Keratinocyte (primary cell): ENCODE results near the gene BEAN1. TPM values are rescaled to one million over a fixed set of nuclear protein-coding genes. Genes with fewer than 3 reads are reported as not detected.

ENCODE experiments used
- DNase-seq: peaks from one replicate; pipeline ENCODE4 v3.0.0-alpha.2; 2011; ENCODE audit warnings: low read depth, missing footprints, low spot score
- FAIRE-seq: peaks from 2 replicates; lab custom pipeline; 2011; peaks lifted over from hg19 to GRCh38; lab: Jason Lieb, UNC
- H2AFZ ChIP-seq: 2 replicates; pipeline ENCODE4 v1.6.0; 2012; ENCODE audit warnings: low read length, control low read depth, inconsistent platforms; ENCODE audit not compliant: control insufficient read depth
- H3K27ac ChIP-seq: 2 replicates; pipeline ENCODE4 v1.5.1; 2011; ENCODE audit warnings: low read length; ENCODE audit not compliant: control insufficient read depth, insufficient read depth
- H3K27me3 ChIP-seq: 3 replicates; pipeline ENCODE4 v1.6.0; 2011; ENCODE audit warnings: low read length; ENCODE audit not compliant: control insufficient read depth, insufficient read depth; ENCODE audit errors: extremely low read depth
- H3K36me3 ChIP-seq, 2 experiments: 2 replicates in 1 of 2; 3 replicates in 1 of 2; pipeline ENCODE4 v1.5.1; 2011; ENCODE audit warnings: low read length in 2 of 2, mild to moderate bottlenecking in 1 of 2; ENCODE audit not compliant: control insufficient read depth in 2 of 2, insufficient read depth in 2 of 2; ENCODE audit errors: extremely low read depth in 1 of 2
- H3K4me1 ChIP-seq: 3 replicates; pipeline ENCODE4 v1.5.1; 2011; ENCODE audit warnings: low read length; ENCODE audit not compliant: control insufficient read depth, insufficient read depth; ENCODE audit errors: extremely low read depth
- H3K4me2 ChIP-seq: 3 replicates; pipeline ENCODE4 v1.6.0; 2011; ENCODE audit warnings: low read depth, low read length; ENCODE audit not compliant: control insufficient read depth, insufficient read depth; ENCODE audit errors: extremely low read depth
- H3K4me3 ChIP-seq, 3 experiments: fragments of 200-600 bp in 1 of 3; sonication (generic) in 1 of 3; 2 replicates in 2 of 3; 3 replicates in 1 of 3; pipeline ENCODE4 v1.5.1; 2011 to 2016; ENCODE audit warnings: low read length in 3 of 3, mild to moderate bottlenecking in 3 of 3, control low read depth in 2 of 3, inconsistent platforms in 1 of 3, low read depth in 1 of 3, mixed read lengths in 1 of 3, mixed run types in 1 of 3, moderate library complexity in 1 of 3; ENCODE audit not compliant: control insufficient read depth in 2 of 3, insufficient read depth in 2 of 3; ENCODE audit errors: extremely low read depth in 1 of 3
- H3K79me2 ChIP-seq: 2 replicates; pipeline ENCODE4 v1.6.0; 2012; ENCODE audit warnings: low read length; ENCODE audit not compliant: control insufficient read depth, insufficient read depth
- H3K9ac ChIP-seq: 3 replicates; pipeline ENCODE4 v1.6.0; 2011; ENCODE audit warnings: low read length; ENCODE audit not compliant: control insufficient read depth, insufficient read depth; ENCODE audit errors: extremely low read depth
- H3K9me1 ChIP-seq: 3 replicates; pipeline ENCODE4 v1.6.0; 2011; ENCODE audit warnings: low read length; ENCODE audit not compliant: control insufficient read depth, insufficient read depth; ENCODE audit errors: extremely low read depth
- H3K9me3 ChIP-seq: 2 replicates; pipeline ENCODE4 v1.5.1; 2012; ENCODE audit warnings: low read depth, low read length; ENCODE audit not compliant: control insufficient read depth
- H4K20me1 ChIP-seq: 3 replicates; pipeline ENCODE4 v1.6.0; 2011; ENCODE audit warnings: low read length; ENCODE audit not compliant: control insufficient read depth, insufficient read depth; ENCODE audit errors: extremely low read depth
- CTCF ChIP-seq, 3 experiments: IDR thresholded peaks in 1 of 3; conservative IDR thresholded peaks in 1 of 3; optimal IDR thresholded peaks in 1 of 3; 2 replicates in 2 of 3; 3 replicates in 1 of 3; pipeline versions ENCODE3 to v1.5.1; 2011; ENCODE audit warnings: low read length in 3 of 3, mild to moderate bottlenecking in 3 of 3, moderate library complexity in 2 of 3, control low read depth in 1 of 3, inconsistent platforms in 1 of 3; ENCODE audit not compliant: insufficient read depth in 2 of 3; ENCODE audit errors: extremely low read depth in 1 of 3
- EZH2 ChIP-seq: IDR thresholded peaks from one replicate; pipeline ENCODE4 v1.6.1; 2012; ENCODE audit warnings: inconsistent platforms, mild to moderate bottlenecking, low read length, moderate library complexity
- dilution Hi-C: fragments of 300-500 bp; cut with MboI; formaldehyde crosslinking; loops from one replicate; pipeline ENCODE4 v1.7.0; 2020; ENCODE audit warnings: low sequenced_read_pairs; ENCODE audit not compliant: extremely low pct_ligation_motif_present
- polyA plus RNA-seq, 5 experiments: library from polyadenylated mRNA; depleted of rRNA in 3 of 5; stranded (reverse) in 3 of 5; stranded (forward) in 1 of 5; unstranded in 1 of 5; fragments of >200 nt; gene quantifications; 1 replicate in 1 of 5; 2 replicates in 3 of 5; 3 replicates in 1 of 5; pipeline versions ENCODE4 v1.2.1 to v1.2.3, GENCODE V29; 2011 to 2012; ENCODE audit warnings: missing spikeins in 2 of 5, low read depth in 1 of 5, low replicate concordance in 1 of 5

Gene BEAN1
- polyA plus RNA-seq, 1 donor (not counting 4 experiments of a cell fraction or from before 2014, with no cell fraction given), result 0.24 TPM

DNA sequence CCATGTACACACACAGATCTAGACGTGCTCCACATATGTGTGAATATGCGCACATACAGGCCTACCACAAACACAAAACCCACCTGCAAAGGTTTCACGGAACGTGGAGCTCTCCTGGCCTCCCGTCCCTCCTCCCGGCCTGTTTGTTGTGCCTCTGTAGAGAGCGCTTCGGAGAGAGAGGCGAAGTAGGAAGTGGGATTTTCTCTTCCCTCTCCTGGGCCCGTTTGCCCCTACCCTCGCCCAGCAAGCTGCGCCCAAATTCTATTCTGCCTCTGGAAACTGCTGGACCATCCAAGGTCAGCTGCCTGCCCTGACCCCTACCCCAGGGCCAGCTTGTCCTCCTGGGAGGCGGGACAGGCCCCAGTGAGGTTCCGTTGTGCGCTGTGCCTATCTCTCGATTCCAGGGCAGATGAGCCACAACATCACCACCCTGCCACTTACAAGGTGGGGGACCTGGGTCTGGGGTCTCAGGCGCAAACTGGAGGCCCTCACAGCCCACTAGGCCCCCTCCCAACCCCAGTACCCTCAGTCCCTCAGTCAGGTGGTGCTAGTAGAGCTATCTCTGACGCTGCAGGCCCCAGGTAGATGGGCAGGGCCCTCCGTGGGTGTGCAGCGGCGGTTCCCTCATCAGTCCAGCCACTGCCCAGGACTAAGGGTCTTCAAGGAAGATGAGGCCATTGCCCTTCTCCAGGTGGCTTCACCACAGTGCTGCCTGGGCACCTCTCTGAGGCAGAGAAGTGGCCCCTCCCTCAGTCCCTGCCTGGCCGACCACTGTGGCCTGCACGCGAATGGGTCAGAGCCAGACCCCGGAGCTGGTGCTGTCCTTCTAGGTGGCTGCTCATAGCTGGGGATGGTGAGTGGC lies 54.2 kb downstream of the BEAN1 start:
- DNase-seq (no peak), FAIRE-seq (no peak)
- peaks cover 26% of the 10 kb centered on the region for H3K4me1 ChIP-seq
- dilution Hi-C loops, result no loop called here
- no peaks in the 10 kb centered on the region for H4K20me1 ChIP-seq
- no peaks in the 10 kb centered on the region for H3K9me1 ChIP-seq
- H3K27ac ChIP-seq, result no peak overlapping the region
- H3K36me3 ChIP-seq, result no peaks in the 10 kb centered on the region
- no peak overlapping the region for H3K4me3 ChIP-seq
- no peak overlapping the region for H3K9ac ChIP-seq
- no peak for TF ChIP-seq EZH2
- TF ChIP-seq CTCF (optimal IDR thresholded peaks at IDR 0.05 in 1 of 3, IDR thresholded peaks at IDR 0.05 in 1 of 3, conservative IDR thresholded peaks at IDR 0.05 in 1 of 3; ENCODE audit: extremely low read depth in 1 of 3, insufficient read depth in 2 of 3, low read length in 3 of 3), result no peak
- no peak overlapping the region for H2AFZ ChIP-seq
- no peaks in the 10 kb centered on the region for H3K79me2 ChIP-seq
- no peaks in the 10 kb centered on the region for H3K27me3 ChIP-seq
- no peaks in the 10 kb centered on the region for H3K9me3 ChIP-seq
- no peak overlapping the region for H3K4me2 ChIP-seq

DNA sequence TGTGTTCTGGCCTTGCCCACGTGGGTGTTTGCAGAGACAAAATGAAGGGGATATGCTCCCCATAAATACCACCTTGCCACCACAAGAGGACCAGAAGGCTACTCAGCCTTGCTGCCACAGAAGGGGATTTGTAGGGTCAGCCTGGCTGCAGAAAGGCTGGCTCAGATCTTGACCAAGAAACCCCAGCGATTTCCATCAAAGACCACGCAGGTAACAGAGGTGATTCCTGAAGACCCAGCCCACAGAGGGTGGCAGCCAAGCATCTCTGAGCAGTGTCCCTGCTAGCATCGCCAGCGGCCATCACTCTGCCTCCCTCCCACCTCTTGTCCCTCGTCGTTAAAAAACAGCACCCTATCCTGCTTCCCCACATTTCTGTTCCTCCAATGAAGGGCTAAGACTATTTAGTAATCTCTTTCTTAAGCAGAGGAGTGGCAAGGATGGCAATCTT lies 54.9 kb downstream of the BEAN1 start:
- no peaks in the 10 kb centered on the region for H3K79me2 ChIP-seq
- H3K9me1 ChIP-seq, result no peaks in the 10 kb centered on the region
- H3K27ac ChIP-seq, result no peak overlapping the region
- no peak overlapping the region for H2AFZ ChIP-seq
- H3K4me2 ChIP-seq, result no peak overlapping the region
- FAIRE-seq (no peak), DNase-seq (no peak)
- H3K27me3 ChIP-seq, result no peaks in the 10 kb centered on the region
- no peaks in the 10 kb centered on the region for H4K20me1 ChIP-seq
- H3K36me3 ChIP-seq, result no peaks in the 10 kb centered on the region
- H3K9ac ChIP-seq, result no peak overlapping the region
- no peak for TF ChIP-seq CTCF (optimal IDR thresholded peaks at IDR 0.05 in 1 of 3, IDR thresholded peaks at IDR 0.05 in 1 of 3, conservative IDR thresholded peaks at IDR 0.05 in 1 of 3; ENCODE audit: extremely low read depth in 1 of 3, insufficient read depth in 2 of 3, low read length in 3 of 3)
- dilution Hi-C loops, result no loop called here
- no peak overlapping the region for H3K4me3 ChIP-seq
- peaks cover 32% of the 10 kb centered on the region for H3K4me1 ChIP-seq
- no peaks in the 10 kb centered on the region for H3K9me3 ChIP-seq
